Left hindlimb (tissue), 1 donor: ENCODE data around the gene CTXN3.

Source experiments
- DNase-seq: peaks from one replicate; pipeline ENCODE4 v3.0.0-alpha.2; 2018

CTXN3 gene

DNA sequence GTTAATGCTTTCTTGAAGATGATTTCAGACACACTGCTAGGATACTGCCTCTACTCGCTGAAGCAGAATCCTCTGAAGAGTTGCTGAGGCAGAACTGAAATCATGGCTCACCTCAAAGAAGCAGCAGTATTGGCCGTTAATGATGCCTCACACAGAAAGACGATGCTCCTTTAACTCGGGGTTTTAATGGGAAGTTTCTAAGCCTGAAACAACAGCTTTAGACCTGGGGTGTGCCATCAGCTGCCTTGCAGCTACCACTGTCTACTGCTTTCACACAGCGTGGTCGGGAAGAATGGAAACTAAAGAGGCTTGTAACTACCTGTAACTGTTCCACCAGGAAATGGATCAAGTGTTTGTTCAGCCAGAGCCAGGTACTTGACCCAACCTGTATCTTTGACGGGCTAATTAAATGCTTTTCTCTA is at the start of gene CTXN3:
TSS of gene CTXN3 (plus strand) at position 65 of the 422 bp plus-strand sequence. CDS start 8,440 bp downstream, outside the sequence.
- no peak for DNase-seq

DNA sequence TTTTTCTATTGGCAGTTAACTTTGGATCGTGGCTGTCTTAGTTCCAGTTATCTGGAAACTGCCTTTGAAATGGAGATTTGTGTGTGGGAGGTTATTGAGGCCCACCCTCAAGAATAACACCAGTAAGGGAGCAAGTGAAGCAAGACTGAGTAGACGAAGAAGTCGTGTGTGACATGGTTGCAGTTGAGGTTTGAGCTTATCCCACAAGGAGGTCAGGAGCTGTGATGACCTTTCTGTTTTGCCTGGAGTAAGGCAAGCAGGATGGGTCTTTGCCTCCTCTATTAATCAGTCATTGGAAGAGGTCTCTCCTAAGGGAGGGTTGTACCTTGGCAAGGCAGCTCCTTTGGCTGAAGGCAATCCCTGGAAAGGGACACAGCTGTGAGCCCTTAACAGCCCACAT is 49.6 kb upstream of the CTXN3 start:
- DNase-seq, result no peak

GRCh38 chr5:127599847-127600246 is 49.0 kb upstream of the CTXN3 start:
- no peak for DNase-seq

DNA sequence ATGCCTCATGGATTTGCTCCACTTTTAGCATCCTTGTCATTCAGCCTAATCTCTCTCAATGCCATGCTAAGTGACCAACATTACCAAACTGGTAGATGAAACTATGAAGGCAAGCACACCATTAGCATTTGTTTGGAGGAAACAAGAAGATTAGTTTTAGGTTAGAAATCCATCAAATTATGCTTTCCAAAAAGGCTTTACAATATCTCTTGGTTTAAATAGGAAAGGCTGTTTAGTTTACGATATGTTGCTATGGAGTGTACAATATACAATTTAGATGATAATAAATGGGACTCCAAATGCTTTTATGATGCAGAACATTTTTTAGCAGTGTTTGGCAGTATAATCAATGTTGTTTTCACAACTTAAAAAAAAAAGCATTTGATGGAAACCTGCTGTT is 47.8 kb upstream of the CTXN3 start:
- DNase-seq, result no peak

- no peak for DNase-seq
Observed at GRCh38 chr5:127601601-127602000, 47.3 kb upstream of the CTXN3 start.

DNA sequence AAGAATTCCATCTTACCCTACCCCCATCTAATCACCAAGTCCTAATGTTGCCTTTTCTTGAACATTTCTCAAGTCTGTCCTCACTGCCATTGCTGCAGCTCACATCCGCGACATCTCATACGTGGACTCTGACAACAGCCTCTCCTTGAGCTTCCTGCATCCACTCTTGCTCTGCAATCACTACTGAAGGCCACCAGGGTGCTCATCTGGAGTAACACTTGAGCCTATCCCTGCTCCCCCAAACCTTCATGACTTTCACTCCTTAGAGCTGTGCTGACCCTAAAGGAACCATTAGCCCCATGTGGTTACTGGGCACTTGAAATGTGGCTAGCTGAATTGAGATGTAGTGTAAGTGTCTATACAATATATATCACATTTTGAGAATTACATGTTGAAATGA is 46.4 kb upstream of the CTXN3 start:
- DNase-seq, result no peak

GRCh38 chr5:127602896-127603844 is 45.7 kb upstream of the CTXN3 start:
- no peak for DNase-seq

DNA sequence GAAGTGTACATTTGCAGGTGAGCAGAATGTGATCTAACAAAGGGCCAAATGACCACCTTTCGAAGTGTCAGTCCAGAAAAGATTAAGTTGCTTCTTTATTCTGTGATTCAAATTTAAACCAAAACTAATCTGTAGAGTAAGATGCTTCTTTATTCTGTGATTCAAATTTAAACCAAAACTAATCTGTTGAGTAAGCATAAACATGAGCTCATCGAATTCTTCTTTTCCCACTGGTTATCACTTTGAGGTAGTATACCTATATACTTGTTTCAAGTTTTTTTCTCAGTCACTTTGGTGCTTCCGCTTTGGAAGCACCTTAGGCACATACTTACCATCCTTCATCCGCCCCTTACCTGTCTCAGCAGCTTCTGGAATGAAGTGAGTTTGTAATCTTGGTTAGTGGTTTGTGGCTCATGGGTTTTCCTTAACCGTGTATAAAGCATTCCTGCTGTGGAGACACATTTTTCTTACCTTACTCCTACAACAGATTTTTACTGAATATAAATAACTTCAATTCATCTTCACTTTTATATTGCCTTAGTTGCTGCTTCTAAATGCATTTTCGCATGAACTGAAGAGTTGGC is 40.7 kb upstream of the CTXN3 start:
- no peak for DNase-seq

- no peak for DNase-seq
Observed at GRCh38 chr5:127609011-127609410, 39.9 kb upstream of the CTXN3 start.

GRCh38 chr5:127609957-127610356 is 38.9 kb upstream of the CTXN3 start:
- no peak for DNase-seq

DNA sequence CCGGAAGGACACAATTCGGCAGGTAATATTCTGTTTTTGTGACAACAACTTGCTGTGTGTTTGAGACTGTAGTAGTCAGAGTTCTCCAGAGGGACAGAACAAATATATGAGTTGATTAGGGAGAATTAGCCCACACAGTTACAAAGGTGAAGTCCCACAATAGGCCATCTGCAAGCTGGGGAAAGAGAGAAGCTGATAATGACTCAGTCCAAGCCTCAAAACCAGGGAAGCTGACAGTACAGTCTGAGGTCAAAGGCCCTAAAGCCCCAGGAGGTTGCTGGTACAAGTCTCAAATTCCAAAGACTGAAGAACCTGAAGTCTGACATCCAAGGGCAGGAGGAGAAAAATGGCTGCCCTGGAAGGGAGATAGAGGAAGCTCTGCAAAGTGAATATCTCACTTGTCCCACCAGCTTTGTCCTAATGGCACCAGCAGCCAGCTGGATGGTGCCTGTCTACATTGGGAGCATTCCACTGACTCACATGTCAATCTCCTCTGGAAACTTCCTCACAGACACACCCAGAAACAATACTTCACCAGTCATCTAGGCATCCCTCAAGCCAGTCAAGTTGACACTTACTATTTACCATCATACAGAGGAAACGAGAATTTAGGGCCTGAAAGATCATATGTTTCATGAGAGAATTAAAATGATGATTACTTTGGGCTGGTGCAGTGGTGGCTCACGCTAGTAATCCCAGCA is 36.3 kb upstream of the CTXN3 start:
- no peak for DNase-seq

DNA sequence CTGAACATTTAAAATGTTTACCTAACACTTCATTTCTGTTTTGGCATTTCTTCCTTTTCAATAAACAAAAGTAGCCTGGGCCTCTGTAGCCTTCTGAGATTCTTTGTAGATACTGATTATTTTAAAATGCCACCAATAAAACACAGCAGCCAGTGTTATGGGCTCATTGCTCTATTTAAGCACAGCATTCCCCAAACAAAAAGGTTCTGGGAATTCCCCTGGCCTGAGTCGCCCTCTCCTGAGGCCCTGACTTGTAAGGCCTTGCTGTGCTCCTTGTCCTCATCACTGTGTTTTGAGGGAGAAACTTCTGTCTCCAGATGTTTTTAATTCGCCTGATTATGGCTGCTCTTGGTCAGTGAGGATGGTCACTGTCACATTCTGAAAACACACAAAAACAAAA is 33.0 kb upstream of the CTXN3 start:
- no peak for DNase-seq

GRCh38 chr5:127619908-127620479 is 28.9 kb upstream of the CTXN3 start:
- no peak for DNase-seq

- no peak for DNase-seq
Observed at GRCh38 chr5:127621601-127622325, 27.1 kb upstream of the CTXN3 start.

DNA sequence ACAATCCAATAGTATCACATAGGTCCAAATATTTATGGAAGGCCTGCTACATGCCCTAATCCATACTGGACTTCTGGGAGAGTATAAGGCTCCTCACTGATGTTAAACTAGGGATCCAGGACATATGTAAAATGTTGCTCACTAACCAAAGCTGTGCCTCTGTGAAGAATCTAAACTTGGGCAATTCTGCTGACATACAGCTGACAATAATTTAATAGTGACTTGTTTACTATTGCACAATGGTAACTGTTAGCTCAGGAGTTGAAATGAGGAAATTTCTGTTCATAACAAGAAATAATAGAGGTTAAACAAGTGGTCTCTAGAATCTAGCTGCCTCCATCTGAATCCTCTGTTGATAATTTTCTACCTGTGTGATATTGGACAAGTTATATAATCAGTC is 14.9 kb upstream of the CTXN3 start:
- no peak for DNase-seq

DNA sequence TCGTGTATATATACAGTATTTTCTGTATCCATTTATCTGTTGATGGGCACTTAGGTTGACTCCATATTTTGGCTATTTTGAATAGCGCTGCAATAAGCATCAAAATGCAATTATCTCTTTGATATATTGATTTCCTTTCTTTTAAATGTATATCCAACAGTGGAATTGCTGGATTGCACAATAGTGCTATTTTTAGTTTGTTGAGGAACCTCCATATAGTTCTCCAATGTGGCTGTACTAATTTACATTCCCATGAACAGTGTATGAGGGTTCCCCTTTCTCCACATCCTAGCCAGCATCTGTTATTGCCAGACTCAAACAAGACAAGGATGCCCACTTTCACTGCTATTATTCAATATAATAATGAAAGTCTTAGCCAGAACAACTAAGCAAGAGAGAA is 9.1 kb upstream of the CTXN3 start:
- DNase-seq, result no peak

GRCh38 chr5:127642949-127643348 is 5.9 kb upstream of the CTXN3 start:
- no peak for DNase-seq

- DNase-seq, result no peak
Observed at GRCh38 chr5:127643607-127644006, 5.3 kb upstream of the CTXN3 start.

DNA sequence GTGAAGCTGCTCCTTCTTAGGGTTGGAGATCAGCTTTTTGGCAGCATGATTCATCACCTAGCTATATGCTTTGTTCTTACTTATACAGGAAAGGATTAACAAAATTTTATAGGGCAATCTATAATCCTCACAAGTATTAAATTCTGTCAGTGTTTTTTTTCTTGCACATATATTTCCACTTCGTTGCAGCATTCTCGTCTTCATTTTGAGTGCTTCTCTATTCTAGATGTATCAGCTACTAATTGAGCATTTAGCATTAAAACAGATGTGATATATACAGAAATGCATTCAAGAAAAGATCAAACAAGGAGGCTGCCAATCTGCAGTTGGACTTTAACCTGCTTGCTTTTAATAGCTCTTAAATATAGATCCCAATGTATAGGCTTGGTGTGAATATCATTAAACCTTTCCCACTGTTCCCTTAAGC is 3.6 kb upstream of the CTXN3 start:
- no peak for DNase-seq

DNA sequence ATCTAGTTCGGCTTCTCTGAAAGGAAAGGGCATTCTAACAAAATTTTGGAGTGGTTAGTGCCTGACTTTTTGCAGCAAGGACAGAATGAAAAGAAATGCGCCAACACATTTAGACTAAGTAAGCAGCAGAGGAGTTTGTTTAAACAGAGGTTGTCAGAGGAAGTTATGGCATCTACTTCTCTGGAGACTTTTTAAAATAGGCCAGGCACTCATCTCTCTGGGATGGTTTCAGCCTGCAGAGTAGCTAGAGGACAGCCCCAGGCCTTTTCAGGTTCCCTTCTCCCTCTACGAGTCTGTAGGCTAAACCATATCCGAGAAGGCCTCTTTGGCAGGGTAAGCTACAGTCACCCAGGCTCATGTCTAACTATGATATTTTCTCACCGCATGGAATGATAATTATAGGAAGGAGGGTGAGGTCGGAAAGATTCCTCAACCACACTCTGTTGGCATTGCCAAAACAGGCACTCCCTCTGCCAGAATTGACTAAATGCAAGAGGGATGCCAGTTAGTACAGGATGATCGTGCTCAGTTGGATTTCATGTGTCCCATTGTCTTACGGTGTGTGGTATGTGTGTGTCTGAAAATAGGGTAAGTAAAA is 1.4 kb upstream of the CTXN3 start:
- peak; percentile 38 for DNase-seq

- DNase-seq, result peak; percentile 30
Observed at GRCh38 chr5:127650022-127650421, 1.1 kb downstream of the CTXN3 start.

DNA sequence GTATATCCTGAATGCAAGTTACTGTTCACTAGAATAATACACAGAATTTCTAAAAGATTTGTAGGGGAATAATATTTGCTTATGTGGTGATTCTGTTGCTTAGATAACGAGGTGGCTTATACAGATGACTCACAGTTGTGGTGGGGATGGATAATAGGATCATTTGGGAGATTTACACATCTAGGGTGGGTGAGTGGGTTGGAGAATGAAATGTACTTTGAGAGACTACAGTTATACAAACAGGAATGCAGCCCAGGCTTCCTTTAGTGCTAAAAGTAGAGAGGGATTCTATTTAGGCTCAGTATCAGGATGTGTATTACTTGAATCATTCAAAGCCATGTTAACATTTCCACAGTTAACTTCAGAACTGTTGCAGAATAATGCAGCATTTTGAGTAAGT is 1.8 kb downstream of the CTXN3 start:
- no peak for DNase-seq
